ENCODE results near the gene RIMKLA. TPM values are rescaled to one million over a fixed set of nuclear protein-coding genes. Genes with fewer than 3 reads are reported as not detected.

The RIMKLA gene, protein sequence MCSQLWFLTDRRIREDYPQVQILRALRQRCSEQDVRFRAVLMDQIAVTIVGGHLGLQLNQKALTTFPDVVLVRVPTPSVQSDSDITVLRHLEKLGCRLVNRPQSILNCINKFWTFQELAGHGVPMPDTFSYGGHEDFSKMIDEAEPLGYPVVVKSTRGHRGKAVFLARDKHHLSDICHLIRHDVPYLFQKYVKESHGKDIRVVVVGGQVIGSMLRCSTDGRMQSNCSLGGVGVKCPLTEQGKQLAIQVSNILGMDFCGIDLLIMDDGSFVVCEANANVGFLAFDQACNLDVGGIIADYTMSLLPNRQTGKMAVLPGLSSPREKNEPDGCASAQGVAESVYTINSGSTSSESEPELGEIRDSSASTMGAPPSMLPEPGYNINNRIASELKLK
- total RNA-seq (ENCODE audit: low replicate concordance), result 0.09 TPM in 1 of 2 replicates, not detected in the other

DNA sequence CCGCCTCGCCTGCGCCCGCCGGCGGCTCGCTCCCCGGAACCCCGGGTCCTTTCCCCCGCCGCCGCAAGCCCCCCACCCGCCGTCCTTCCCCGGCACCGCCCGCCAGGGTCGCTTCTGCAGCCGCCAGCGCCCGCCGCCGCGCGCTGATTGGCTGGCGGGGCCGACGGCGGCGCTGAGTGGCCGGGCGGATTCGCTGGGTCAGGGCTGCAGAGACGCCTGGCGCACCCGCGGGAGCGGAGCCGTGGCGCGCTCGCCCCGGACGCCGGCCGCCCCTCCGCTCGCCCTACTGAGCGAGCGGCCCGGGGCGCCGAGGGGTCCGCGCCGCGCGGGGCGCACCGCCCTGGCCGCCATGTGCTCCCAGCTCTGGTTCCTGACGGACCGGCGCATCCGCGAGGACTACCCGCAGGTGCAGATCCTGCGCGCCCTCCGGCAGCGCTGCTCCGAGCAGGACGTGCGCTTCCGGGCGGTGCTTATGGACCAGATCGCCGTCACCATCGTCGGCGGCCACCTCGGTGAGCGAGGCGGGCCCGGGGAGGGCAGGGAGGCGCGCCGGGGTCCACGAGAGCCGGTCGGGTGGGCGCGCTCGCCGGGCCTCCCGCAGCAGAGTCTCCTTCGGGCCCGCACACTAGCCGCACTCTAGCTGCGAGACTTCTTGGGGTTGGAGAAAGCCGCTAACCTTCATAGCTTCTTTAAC lies at the start of gene RIMKLA:
RIMKLA (plus strand) TSS at position 207 of the 694 bp plus-strand sequence; CDS start at position 350, 143 bp downstream.
- DNase-seq (ENCODE audit: low read depth), result no peak
- TF ChIP-seq, protein P1, sequence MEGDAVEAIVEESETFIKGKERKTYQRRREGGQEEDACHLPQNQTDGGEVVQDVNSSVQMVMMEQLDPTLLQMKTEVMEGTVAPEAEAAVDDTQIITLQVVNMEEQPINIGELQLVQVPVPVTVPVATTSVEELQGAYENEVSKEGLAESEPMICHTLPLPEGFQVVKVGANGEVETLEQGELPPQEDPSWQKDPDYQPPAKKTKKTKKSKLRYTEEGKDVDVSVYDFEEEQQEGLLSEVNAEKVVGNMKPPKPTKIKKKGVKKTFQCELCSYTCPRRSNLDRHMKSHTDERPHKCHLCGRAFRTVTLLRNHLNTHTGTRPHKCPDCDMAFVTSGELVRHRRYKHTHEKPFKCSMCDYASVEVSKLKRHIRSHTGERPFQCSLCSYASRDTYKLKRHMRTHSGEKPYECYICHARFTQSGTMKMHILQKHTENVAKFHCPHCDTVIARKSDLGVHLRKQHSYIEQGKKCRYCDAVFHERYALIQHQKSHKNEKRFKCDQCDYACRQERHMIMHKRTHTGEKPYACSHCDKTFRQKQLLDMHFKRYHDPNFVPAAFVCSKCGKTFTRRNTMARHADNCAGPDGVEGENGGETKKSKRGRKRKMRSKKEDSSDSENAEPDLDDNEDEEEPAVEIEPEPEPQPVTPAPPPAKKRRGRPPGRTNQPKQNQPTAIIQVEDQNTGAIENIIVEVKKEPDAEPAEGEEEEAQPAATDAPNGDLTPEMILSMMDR (IDR thresholded peaks at IDR 0.05; ENCODE audit: insufficient read depth, low read length), result no peak
- peak within 1 kb of the TSS; percentile 53 for H3K4me3 ChIP-seq (ENCODE audit: low read depth, low read length)

GRCh38 chr1:42332877-42333276 lies 47.7 kb upstream of the RIMKLA start:
- H3K4me3 ChIP-seq (ENCODE audit: low read depth, low read length), result peak overlapping the region; percentile 99
- no peak for DNase-seq (ENCODE audit: low read depth)
- TF ChIP-seq, protein P1 (IDR thresholded peaks at IDR 0.05; ENCODE audit: insufficient read depth, low read length), result no peak

GRCh38 chr1:42333662-42334239 lies 46.8 kb upstream of the RIMKLA start:
- DNase-seq (ENCODE audit: low read depth), result peak; percentile 16
- TF ChIP-seq, protein P1 (IDR thresholded peaks at IDR 0.05; ENCODE audit: insufficient read depth, low read length), result peak; percentile 16

DNA sequence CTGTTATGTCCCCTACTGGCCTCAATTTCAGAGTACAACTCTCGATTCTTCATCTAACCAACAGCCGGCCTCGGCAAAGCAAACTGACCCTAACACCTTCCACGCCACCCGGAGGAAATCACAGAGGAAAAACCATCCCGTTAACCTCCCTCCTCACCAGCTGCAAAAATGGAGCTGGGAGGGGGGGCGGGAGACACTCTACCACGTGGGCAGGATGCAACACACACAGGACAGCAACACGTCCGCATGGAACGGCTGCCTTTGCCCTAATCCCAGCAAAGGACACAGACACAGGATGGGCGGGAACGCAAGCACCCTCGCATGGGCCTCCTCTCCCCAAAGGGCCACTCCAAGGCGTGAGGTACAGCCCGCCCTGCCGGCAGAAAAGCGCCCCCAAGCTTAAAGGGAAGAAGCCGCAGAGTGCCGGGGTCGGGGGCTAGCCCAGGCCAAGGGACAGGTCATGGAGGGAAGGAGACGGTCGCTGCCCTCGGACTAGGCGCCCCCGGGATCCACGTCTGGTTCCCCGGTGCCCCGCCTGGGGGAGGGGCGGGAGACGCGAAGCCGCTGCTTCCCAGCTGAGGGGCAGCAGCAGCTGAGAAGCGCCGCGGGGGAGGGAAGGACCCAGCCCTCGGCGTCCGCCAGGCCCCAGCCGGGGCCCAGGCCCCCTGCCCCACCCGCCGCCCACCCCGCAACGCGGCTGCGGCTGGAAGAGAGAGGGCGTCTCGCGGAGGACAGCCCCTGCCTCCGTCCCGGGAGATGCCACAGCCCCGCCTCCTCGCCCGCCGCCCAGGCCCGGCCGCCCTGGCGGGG lies 46.1 kb upstream of the RIMKLA start:
- H3K4me3 ChIP-seq (ENCODE audit: low read depth, low read length), result peak overlapping the region; percentile 99
- TF ChIP-seq, protein P1 (IDR thresholded peaks at IDR 0.05; ENCODE audit: insufficient read depth, low read length), result no peak
- DNase-seq (ENCODE audit: low read depth), result peak; percentile 29

More at GRCh38 chr1:42333662-42334239, 46.8 kb upstream of the RIMKLA start:
- peak overlapping the region; percentile 99 for H3K4me3 ChIP-seq (ENCODE audit: low read depth, low read length)

- DNase-seq (ENCODE audit: low read depth), result peak; percentile 95
- H3K4me3 ChIP-seq (ENCODE audit: low read depth, low read length), result peak within 1 kb of the TSS; percentile 99
- TF ChIP-seq, protein P1 (IDR thresholded peaks at IDR 0.05; ENCODE audit: insufficient read depth, low read length), result no peak
Observed at GRCh38 chr1:42335050-42335808, 45.4 kb upstream of the RIMKLA start, which contains the start of gene FOXJ3. Gene FOXJ3 (minus strand): TSS chr1:42335235. CDS start chr1:42311093, 24,142 bp downstream.
